Jurkat, Clone E6-1 (cell line): ENCODE data around the gene A2ML1.
"Not testable (repeated sequence)": the region's sequence is repeated elsewhere in the genome, so short reads cannot be mapped to it uniquely, and the experiment has no call there.

ENCODE experiments used
- DNase-seq: peaks from one replicate; pipeline ENCODE4 v3.0.0-alpha.2; 2011; ENCODE audit warnings: low read depth, low spot score
- H3K4me3 ChIP-seq: 2 replicates; pipeline ENCODE4 v1.5.1; 2011; ENCODE audit warnings: mild to moderate bottlenecking, low read length, control low read depth, moderate library complexity

The A2ML1 gene

DNA sequence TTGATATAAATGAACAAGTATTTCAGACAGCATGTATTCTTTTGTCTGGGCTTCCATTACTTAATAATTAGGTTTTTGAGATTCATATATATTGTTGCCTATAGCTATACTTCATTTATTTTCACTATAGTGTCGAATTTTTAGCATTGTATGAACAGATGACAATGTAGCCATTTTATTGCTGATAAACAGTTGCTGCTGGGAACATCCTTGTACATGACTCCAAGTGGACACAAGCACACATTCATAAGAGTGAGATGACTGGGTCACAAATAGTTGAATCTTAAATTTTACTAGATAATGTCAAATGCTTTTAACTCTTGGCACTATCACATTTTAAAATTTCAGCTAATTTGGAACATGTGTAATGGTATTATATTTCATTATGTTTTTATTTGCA is 72.6 kb downstream of the A2ML1 start:
- no peak overlapping the region for H3K4me3 ChIP-seq
- DNase-seq: no peak

DNA sequence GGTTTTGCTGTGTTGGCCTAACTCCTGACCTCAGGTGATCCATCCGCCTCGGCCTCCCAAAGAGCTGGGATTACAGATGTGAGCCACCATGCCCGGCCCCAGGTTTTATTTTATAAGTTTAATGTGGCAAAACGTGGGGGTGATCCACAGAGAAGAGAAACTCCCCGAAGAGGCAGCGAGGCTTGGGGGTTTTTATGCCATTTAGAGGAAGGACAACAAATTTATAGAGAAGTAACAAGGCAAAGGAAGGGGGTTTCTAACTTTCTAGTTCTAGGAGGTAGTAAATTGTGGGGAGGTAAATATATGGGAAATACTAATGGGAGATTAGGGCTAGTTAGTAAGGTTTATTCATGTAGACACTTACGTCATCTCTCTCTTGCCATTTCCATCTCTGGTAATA is 74.7 kb downstream of the A2ML1 start:
- DNase-seq: no peak
- H3K4me3 ChIP-seq: no peak overlapping the region

DNA sequence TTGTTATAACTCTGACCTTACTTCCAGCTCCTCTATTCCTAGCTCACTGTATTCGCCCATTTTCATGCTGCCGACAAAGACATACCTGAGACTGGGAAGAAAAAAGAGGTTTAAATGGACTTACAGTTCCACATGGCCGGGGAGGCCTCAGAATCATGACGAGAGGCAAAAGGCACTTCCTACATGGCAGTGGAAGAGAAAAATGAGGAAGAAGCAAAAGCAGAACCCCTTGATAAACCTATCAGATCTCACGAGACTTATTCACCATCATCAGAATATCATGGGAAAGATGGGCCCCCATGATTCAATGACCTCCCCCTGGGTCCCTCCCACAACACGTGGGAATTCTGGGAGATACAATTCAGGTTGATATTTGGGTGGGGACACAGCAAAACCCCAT is 77.4 kb downstream of the A2ML1 start:
- H3K4me3 ChIP-seq: no peak overlapping the region
- no peak for DNase-seq

GRCh38 chr12:8902703-8903102 is 80.3 kb downstream of the A2ML1 start:
- not testable (repeated sequence) for DNase-seq, H3K4me3 ChIP-seq

GRCh38 chr12:8903646-8904045 is 81.2 kb downstream of the A2ML1 start:
- DNase-seq: no peak
- no peak overlapping the region for H3K4me3 ChIP-seq

DNA sequence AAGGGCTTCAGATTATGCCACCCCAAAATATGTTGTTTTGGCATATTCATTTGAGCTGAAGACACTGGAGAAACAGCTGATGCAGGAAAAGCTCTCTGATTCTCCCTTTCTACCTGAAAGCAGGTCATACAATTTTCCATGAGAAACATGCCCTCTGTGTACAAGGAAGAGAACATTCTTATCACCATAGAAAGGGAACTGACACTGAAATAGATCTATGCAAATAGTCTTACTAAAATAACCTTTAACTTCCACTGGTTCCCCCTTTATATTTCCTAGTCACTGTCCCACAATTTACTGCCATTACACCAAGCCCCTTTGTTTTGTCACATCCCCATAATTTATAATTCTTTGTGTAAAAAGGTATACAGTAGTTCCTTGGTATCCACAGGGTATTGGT is 82.2 kb downstream of the A2ML1 start:
- H3K4me3 ChIP-seq: no peak overlapping the region
- DNase-seq: no peak

DNA sequence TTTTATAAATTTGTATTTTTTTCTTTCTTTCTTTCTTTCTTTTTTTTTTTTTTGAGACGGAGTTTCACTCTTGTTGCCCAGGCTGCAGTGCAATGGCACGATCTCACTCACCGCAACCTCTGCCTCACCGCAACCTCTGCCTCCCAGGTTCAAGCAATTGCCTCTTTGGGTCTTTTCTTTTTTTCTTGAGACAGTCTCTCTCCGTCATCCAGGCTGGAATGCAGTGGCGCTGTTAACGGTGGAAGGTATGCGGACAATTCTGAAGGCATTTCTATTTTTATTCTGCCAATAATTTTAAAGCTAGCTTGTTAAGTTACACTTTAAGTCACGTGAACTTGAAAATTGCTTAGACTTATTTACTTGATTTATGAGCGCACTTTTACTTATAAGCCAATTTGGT is 83.1 kb downstream of the A2ML1 start:
- no peak overlapping the region for H3K4me3 ChIP-seq
- no peak for DNase-seq

GRCh38 chr12:8906266-8907180 is 84.1 kb downstream of the A2ML1 start:
- no peak for DNase-seq
- no peak overlapping the region for H3K4me3 ChIP-seq

- H3K4me3 ChIP-seq: no peak overlapping the region
- DNase-seq: no peak
These were observed 85.1 kb downstream of the A2ML1 start for GRCh38 chr12:8907513-8907912.

- no peak for DNase-seq
These were observed 87.3 kb downstream of the A2ML1 start for GRCh38 chr12:8909752-8910151.

GRCh38 chr12:8911606-8912268 is 89.3 kb downstream of the A2ML1 start:
- no peak for DNase-seq
- no peak overlapping the region for H3K4me3 ChIP-seq

More at GRCh38 chr12:8909752-8910151, 87.3 kb downstream of the A2ML1 start:
- no peak overlapping the region for H3K4me3 ChIP-seq

DNA sequence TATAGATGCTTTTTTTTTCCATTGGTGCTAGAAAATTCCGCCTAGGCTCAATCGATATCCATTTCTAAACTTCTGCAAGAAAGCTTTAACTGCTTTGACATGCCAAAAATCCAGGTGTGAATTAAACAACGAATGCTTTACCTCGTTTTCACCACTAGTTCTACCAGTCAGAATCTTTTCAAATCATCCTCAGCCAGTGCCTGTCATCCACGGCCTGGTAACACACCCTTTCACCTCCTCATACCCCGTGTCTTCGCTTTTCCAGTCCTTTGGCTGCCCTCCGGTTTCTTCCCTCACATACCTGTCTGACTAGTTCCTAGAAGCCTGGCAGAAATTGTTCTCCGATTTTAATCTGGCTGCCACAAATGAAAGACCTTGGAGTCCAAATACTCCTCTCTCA is 90.5 kb downstream of the A2ML1 start:
- H3K4me3 ChIP-seq: no peak overlapping the region
- peak; percentile 45 for DNase-seq

DNA sequence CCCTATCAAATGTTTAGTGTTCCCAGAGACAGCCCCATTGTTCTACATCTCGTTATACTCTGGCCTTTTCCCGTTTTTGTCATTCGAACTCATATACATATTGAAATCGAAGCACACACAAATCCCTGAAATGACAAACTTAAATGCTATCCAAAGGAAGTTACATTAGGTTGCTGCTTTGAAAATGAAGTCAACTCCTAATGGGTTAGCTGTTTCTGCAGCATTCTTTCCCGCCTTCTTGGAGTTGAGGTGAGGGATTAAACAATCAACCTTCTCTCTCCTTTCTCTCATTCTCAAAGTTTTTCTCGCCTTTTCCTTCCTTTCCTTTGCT is 91.2 kb downstream of the A2ML1 start:
- DNase-seq: no peak
- H3K4me3 ChIP-seq: peak overlapping the region; percentile 64

- H3K4me3 ChIP-seq: peak within 1 kb of the TSS; percentile 81
- DNase-seq: peak; percentile 60
These were observed 91.8 kb downstream of the A2ML1 start, which contains the start of gene PHC1 for GRCh38 chr12:8914033-8914715. PHC1 (plus strand) TSS chr12:8914509; CDS start chr12:8917678, 3,169 bp downstream.

- peak overlapping the region; percentile 81 for H3K4me3 ChIP-seq
- DNase-seq: peak; percentile 40
These were observed 92.5 kb downstream of the A2ML1 start for GRCh38 chr12:8914716-8915526.

DNA sequence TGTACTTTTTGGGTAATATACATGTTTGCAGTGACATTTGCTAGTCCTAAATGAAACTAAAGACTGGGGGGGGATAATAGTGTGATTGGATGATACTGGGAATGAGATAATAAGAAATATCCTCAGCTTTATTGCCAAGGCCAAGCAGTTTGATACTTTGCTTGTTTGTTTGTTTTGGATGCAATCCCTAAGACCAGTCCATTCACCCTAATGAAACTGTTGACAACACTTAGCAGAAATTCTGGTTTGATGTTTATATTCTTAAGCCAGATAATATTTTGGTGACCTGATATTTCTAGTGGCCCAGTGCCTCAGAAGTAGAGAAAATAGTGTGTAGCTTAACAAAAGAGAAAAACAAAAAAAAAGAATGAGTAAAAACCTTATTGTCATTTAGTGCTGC is 93.7 kb downstream of the A2ML1 start:
- H3K4me3 ChIP-seq: no peak overlapping the region
- no peak for DNase-seq

DNA sequence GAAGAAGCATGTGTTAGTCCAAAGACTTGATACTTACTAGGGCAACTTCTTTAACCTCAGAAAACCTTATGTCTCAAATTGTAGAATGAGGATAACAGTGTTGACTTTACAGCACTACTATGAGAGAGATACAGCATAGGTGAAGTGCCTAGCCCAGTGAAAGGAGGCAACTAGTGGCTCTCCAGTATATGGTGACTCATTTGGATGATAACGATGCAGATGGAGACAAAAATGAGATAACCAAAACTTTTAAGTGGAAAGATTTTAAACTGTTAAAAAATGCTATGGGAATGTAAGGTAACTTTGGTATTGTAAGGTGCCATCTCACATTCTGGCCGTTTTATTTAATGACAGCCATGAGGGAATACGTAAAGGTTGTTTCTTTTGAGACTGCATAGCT is 94.6 kb downstream of the A2ML1 start:
- no peak overlapping the region for H3K4me3 ChIP-seq
- no peak for DNase-seq

DNA sequence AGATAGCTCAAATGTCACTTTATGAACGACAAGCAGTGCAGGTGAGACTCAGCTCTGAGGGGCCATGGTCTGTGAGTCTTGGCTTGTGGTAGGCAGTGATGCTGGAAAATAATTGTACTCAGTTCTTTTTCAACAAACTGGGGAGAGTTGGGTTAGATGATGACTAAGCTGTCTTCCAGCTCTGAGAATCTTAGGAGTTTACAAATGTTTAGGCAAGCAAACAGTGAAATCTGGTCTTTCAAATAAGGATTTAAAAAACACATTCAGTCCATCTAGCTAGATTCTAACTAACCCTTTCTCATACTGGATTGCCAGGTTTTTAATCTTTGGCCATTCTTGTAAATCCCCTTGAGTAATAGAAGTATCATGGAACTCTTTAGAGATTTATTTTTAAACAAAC is 95.3 kb downstream of the A2ML1 start:
- no peak overlapping the region for H3K4me3 ChIP-seq
- DNase-seq: no peak

GRCh38 chr12:8919643-8920042 is 97.2 kb downstream of the A2ML1 start:
- DNase-seq, H3K4me3 ChIP-seq: not testable (repeated sequence)
